Measurements from ENCODE around the gene DNM1L. TPM values are rescaled to one million over a fixed set of nuclear protein-coding genes. Genes with fewer than 3 reads are reported as not detected.

The DNM1L gene
- polyA plus RNA-seq (ENCODE audit: insufficient read length in 10 of 10), result 100 to 1,000 TPM in 1 of 10 donors, 10 to 100 TPM in 9; 52.2 to 103 (median 70.0) TPM
- long read RNA-seq, donor 1, full-length matches to known transcripts, result 2 of 21 reads
- long read RNA-seq, donor 1, partial matches to known transcripts, result 19 of 21 reads
- long read RNA-seq, donor 1, other reads (novel, unspliced or antisense), result 0 of 21 reads
- long read RNA-seq, donor 2, full-length matches to known transcripts, result 8 of 8 reads
- long read RNA-seq, donor 2, partial matches to known transcripts, result 0 of 8 reads
- long read RNA-seq, donor 2, other reads (novel, unspliced or antisense), result 0 of 8 reads
- long read RNA-seq, donor 3, result 0 reads
- long read RNA-seq, donor 4, partial matches to known transcripts, result 19 of 26 reads
- long read RNA-seq, donor 4, other reads (novel, unspliced or antisense), result 0 of 26 reads
- long read RNA-seq, donor 5, partial matches to known transcripts, result 30 of 36 reads
- long read RNA-seq, donor 5, other reads (novel, unspliced or antisense), result 0 of 36 reads
- long read RNA-seq, donor 6, partial matches to known transcripts, result 22 of 32 reads
- long read RNA-seq, donor 6, other reads (novel, unspliced or antisense), result 0 of 32 reads
- long read RNA-seq, donor 7, partial matches to known transcripts, result 33 of 35 reads
- long read RNA-seq, donor 7, other reads (novel, unspliced or antisense), result 0 of 35 reads
- long read RNA-seq, donor 8, partial matches to known transcripts, result 0 of 5 reads
- long read RNA-seq, donor 8, other reads (novel, unspliced or antisense), result 0 of 5 reads
- long read RNA-seq, donor 9, result 0 reads

DNA sequence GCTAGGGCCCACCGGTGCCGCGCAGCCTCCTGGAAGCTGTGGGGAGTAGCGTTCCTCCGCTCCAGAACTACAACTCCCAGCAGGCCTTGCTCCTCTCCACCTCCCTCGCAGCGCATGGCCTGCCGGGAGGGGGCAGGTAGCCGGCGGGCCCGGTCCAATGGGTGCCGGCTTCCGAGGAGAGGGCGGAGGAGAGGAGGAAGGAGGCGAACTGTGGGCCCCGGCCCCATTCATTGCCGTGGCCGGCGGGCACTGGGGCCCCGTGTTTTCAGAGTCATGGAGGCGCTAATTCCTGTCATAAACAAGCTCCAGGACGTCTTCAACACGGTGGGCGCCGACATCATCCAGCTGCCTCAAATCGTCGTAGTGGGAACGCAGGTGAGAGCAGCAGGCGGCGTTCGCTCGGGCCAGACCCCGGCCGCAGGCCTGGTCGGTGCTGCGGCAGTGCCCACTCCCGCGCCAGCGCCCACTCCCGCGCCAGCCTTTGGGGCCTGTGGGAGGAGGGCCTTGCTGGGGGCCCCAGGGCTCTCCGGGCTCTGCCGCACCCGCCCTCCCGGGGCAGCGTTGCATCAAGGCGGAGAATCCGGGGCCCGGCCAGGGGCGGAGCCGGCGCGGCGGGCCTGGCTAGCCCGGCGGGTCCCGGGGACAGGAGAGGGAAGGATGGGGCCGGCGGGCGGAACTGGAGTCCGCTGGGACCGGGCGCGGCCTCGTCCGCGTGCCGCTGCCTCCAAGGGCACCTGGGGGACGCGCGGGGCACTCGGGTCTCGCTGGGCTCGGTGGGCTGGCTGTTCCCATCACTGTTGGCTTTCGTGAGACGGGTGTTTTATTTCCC is at the start of gene DNM1L:
Gene DNM1L (plus strand): TSS at position 211 of the 829 bp plus-strand sequence. CDS start 63 bp downstream, at position 274.
- DNase-seq, result peak; percentile 96 to 98 (median 96)

DNA sequence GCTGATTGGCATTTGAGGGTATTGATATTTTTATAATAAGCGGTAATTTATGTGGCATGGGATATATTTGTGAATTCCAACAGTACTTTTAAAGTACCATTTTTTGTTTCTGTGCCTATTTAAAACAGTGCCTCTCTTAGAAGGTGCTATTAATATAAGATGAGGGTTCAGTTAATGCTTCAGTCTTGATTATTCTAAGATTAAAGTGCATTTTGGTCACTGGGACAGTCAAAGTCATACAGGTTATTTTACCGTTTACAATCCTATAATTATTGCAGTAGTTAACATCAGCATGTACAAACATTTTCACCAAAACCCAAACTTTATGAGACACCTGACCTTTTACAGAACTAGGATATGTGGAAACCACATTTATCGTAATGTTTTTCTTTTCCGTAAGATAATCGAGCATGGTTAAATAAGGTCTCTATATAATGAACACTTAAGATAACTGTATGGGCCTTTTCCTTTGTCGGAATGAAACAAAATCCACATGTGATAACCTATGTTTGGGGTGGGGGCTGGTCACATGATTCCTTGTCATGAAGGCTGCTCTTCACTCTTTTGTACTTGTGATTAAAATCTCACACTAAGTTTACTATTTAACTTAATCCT is 37.7 kb upstream of the DNM1L start:
- DNase-seq, result no peak

DNA sequence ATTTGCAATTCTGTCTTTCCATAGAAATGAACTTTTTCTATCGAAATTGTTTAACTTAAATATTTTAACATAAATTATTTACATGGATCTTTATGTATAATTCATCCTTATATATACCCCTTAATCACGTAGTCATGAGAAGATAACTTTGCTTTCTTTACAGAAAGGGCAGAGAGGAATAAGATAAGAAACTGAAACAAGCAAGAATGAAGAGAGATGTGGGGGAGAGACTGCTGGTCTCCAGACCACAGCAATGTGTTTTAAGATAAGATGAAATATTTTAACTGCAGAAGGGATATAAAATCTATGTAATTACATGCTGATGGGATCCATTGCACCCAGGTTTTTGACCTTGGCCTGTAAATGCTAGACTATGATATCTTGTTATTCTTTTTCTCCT is 34.7 kb upstream of the DNM1L start:
- no peak for DNase-seq

DNA sequence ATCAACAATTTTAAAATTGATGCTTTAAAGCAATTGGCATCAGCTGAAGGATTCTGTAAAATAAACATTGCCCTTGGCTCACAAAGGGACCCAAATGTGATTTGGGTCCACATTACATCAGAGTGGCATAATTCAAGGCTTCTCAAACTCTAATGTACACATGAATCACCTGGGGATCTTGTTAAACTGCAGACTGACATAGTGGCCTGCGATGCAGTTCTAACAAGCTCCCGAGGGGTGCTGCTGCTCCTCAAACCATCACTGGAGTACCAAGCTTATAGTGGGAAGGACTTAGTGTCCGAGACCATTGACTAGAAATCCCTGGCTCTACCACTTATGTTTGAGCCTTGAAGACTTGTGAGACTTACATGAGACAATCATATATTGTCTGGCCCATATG is 31.8 kb upstream of the DNM1L start:
- DNase-seq, result no peak

DNA sequence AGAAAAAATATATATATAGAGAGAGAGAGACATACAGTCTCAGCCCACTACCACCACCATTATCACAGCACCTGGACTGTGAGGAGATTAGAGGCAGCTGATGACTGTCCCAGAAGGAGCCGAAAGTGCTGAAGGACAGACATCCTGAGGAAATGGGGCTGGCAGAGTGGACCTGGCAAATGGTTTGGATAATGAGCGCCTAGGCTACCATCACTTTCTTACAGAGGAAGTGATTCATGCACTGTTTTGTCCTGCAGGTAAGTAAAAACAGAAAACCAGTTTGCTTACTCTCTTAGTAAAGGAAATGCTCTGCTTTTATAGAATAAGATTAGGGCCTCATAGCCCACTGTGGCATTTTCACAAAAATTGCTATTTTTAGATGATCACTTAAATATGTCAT is 28.6 kb upstream of the DNM1L start:
- DNase-seq, result no peak

DNA sequence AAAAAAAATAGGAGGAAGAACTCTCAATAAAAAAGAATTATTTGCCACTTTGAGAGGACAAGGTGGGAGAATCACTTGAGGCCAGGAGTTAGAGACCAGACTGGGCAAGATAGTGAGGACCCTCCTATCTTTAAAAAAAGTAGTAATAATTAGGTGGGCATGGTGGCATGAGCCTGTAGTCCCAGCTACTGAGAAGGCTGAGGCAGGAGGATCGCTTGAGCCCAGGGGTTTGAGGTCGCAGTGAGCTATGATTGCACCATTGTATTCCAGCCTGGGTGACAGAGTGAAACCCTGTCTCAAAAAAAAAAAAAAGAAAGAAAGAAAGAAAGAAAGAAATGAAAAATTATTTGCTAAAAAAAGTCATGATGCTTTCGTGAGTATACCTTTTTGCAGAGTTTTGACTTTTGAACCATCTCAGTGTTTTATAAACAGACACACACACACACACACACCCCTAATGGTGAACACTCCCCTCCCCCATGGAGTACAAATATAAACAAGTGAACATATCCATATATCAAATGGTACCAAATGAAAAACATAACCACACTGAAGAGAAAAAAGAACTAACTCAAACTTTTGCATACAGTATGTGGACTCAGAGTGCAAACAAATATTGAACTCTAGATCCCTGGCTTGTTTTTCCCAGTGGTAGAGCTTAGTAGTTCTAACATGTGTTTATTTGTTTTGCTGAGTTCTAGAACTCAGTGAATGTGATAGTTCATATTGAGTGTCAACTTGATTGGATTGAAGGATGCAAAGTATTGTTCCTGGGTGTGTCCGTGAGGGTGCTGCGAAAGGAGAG is 27.7 kb upstream of the DNM1L start:
- no peak for DNase-seq

DNA sequence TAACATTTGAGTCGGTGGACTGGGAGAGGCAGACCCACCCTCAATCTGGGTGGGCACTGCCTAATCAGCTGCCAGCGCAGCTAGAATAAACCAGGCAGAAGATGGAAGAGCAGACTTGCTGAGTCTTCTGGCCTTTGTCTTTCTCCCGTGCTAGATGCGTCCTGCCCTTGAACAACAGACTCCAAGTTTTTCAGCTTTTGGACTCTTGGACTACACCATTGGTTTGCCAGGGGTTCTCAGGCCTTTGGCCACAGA is 27.2 kb upstream of the DNM1L start:
- DNase-seq, result no peak

DNA sequence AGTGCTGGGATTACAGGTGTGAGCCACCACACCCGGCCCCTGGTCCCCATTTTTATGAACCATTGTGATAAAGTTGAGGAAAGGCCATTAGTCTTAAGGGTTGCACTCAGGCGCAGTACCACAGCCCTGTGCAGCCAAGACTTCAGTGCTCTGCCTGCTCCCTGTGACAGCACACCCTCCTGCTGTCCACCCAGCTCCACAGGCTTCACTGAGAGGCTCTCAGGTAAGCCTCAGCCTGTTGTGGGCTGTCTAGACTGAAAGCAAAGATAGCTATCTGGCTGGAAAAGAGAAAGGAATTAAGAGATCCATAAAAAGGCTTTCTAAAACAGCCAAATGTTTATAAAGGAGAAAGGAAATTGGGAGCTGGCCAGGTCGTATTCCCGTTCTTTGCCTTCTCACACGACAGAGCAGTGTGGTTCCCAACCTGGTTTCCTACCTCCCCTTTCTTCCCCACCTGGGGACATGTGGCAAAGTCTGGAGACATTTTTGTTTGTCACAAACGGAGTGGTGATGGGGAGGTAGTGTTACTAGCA is 19.1 kb upstream of the DNM1L start:
- DNase-seq, result peak in 1 of 3 donors; percentile 21

DNA sequence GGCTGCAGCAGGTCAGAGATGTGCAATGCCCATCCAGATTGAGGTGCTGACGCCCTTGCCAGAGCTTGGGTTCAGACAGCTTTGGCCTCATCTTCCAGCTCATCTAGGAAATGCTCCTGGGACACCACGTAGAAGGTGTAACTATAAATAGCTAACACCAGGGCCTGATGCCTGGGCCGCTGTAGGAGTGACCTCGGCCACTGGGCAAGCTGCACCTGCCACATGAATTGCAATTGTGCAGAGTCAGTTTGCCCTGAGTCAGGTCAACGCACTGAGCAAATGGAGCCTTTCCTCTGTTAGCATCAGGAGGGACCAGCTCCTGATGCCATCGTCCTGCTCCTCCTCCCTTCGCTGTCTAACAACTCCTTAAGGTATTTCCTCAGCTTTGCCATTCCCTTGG is 17.4 kb upstream of the DNM1L start:
- no peak for DNase-seq

DNA sequence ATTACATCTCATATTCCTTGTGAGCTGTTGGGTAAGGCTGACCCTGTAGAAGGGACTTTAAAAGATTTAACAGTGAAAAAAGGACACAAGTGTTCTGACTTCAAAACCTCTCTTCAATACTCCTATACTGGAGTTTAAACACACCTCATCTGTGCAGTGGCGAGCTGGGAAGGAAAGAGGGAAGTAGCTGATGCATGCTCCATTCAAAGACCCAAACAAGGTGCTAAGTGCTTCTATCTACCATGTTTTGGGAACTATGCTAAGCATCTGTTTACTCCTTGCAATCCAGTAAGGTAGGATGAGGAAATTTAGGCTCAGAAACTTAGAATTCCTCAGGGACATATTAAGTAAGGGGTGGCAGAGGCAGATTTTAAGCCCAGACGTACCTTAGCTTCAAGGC is 16.4 kb upstream of the DNM1L start:
- no peak for DNase-seq

DNA sequence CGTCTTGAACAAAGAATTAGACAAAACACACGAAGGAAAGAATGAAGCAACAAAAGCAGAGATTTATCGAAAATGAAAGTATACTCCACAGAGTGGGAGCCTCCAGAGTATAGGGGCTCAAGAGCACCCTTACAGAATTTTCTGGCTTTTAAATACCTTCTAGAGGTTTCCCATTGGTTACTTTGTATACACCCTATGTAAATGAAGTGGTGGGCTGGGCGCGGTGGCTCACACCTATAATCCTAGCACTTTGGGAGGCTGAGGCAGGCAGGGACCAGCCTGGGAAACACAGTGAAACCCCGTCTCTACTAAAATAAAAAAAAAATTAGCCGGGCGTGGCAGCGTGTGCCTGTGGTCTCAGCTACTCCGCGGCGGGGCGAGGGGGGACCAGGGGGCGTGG is 13.1 kb upstream of the DNM1L start:
- no peak for DNase-seq

DNA sequence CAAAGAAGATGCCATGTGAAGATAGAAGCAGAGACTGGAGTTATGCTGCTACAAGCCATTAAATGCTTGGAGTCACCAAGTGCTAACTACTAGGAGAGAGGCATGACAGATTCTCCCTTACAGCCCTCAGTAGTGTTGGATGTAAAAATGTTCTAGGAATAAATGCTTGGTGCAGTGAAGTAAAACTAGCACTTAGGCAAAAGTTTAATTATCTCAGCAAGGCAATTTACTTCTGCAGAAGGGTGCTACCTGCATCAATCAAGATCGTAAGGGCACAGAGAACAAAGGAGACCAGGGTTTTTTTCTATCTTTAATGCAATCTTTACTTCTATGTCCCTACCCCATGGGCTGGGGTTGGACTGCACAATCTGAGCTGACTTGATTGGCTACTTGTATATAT is 9.5 kb upstream of the DNM1L start:
- no peak for DNase-seq

DNA sequence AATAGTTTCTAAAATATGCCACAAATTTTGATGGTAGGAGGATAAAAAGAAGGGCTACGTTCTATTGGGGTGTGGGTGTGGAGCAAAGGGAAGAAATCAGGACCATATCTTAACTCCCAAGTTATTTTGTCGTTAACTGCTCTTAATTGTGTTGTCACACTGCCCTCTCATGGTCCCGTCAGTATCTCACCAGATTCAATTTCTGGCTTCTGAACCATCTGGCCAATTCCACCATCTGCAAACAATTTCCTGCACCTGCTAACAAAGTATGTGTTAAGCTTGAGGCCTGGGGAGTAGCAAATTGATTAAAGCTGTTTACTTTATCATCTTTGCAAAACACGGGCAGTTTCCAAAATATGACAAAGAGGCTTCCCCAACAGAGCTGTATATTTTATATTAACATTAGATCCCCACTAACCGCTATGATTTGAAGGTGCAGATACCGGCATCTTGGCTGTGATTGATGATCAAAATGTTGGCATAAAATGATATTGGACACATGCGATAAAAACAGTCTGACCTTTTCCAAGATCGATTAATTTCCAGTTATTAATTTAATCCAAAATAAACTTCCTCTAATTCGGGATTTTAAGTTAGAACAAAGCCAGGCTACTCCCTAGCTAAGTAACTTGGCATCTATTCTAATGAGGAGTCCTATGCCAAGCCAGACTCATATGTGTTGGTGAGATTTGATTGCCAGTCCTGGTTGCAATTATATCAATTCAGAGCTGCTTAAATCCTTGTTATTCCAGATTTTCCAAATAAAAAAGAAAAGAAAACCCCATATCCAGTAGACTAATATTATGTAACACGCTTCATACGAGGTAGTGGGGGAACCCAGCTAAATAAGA is 6.9 kb upstream of the DNM1L start:
- peak; percentile 86 to 93 (median 90) for DNase-seq

DNA sequence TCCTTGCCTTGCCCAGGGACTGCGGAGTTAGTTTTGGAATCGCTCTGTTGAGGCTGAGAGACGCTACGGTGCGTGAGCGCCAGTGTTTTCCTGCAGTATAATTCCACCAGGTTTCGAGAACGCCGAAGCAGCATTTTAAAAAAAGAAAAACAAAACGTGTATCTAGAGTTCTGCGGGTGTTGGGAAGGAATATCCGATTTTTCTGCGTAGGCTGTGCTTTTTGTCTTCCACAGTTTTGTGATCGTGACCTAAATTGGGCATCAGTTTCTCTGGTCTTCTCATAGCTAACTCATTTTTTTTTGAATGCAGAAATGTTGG is 778 bp downstream of the DNM1L start:
- no peak for DNase-seq

DNA sequence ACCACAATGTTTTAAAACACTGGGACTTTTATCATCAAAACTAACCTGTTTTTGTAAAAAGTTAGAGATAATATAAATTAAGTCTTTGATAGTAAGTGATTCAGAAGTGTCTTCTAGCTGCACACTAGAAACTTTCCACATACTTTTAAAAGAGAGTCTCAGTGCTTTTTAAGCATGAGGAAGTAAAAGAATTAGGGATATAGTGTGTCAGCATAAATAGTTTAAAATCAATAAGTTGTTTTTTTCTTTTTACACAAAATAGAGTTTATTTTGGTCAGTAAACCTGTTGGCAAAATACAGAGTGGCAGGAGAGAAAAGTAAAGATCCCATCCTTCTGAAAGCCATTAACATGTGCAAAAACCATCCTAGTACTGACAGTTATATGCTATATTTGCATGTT is 1.7 kb downstream of the DNM1L start:
- no peak for DNase-seq

DNA sequence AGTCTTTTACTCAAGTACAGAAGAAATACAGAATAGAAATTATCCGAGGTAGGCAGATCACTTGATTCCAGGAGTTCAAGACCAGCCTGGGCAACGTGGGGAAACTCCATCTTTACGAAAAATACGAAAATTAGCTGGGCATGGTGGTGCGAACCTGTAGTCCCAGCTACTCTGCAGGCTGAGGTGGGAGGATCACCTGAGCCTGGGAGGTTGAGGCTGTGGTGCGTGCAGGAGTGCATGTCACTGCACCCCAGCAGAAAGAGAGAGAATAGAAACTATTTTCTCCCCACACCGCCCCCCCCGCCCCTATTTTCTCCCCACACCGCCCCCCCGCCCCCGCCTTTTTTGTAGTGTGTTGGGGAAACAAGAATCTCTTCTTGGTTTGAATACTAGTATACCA is 2.2 kb downstream of the DNM1L start:
- no peak for DNase-seq

DNA sequence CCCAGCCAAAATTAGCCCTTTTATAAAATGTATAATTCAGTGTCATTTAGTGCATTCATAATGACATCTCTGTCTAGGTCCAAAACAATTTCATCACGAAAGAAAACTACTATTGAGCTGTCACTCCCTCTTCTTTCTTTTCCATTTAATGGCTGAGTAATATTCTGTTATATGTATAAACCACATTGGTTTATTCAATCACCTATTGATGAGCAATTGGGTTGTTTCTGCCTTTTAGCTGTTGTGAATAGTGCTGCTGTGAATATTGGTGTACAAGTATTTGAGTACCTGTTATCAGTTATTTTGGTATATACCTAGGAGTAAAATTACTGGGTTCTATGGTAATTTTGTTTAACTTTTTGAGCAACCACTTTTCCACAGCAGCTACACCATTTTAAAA is 7.2 kb downstream of the DNM1L start:
- no peak for DNase-seq

DNA sequence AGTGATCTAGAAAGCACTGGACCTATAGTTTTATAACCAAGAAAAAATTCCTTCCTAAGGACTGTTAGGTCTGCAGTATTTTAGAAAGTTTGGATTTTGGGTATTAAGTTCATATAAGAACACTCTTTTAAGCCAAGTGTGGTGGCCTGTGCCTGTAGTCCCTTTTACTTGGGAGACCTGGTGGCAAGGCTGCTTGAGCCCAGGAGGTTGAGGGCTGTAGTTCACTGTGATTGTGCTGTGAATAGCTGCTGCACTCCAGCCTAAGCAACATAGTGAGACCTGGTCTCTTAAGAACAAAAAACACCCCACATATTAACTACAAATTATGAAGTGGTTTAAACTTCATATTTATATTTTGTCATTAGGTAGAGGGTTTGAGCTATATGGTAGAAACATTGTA is 9.7 kb downstream of the DNM1L start:
- no peak for DNase-seq

DNA sequence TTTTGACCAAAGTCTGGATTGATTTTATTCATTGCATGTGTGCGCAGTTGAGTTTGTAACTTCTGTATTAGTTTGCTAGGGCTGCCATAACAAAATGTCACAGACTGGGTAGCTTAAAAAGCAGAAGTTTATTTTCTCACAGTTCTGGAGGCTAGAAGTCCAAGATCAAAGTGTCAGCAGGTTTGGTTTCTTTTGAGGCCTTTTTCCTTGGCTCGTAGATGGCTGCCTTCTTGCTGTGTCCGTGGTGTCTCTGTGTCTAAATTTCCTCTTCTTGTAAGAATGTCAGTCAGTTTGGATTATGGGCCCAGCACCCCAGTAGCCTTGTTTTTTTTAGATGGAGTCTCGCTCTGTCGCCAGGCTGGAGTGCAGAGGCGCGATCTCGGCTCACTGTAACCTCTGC is 11.8 kb downstream of the DNM1L start:
- no peak for DNase-seq

DNA sequence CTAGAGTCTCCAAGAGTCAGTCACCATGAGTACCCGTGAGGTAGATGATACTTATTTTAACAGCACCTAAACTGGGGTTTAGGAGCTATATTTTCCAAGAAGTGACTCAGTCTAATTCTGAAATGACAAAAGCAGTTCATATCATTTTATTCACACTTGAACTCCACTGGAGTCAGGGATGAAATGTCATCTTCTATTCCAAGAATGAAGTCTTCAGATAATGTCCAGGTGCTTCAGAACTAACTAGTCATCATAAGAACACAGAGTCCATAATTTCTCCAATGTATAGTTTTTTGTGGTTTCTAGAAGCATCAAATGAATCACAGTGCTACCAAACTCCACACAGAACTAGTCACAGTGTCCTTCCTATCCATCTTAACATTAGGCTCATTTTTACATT is 13.3 kb downstream of the DNM1L start:
- DNase-seq, result no peak

All from muscle of back (tissue), 13 donors.